Islet of Langerhans (tissue), 1 donor: ENCODE data around the gene CCPG1.

Experiments used
- FAIRE-seq: peaks from one replicate; lab custom pipeline; 2011; peaks lifted over from hg19 to GRCh38; lab: Jason Lieb, UNC

The CCPG1 gene

DNA sequence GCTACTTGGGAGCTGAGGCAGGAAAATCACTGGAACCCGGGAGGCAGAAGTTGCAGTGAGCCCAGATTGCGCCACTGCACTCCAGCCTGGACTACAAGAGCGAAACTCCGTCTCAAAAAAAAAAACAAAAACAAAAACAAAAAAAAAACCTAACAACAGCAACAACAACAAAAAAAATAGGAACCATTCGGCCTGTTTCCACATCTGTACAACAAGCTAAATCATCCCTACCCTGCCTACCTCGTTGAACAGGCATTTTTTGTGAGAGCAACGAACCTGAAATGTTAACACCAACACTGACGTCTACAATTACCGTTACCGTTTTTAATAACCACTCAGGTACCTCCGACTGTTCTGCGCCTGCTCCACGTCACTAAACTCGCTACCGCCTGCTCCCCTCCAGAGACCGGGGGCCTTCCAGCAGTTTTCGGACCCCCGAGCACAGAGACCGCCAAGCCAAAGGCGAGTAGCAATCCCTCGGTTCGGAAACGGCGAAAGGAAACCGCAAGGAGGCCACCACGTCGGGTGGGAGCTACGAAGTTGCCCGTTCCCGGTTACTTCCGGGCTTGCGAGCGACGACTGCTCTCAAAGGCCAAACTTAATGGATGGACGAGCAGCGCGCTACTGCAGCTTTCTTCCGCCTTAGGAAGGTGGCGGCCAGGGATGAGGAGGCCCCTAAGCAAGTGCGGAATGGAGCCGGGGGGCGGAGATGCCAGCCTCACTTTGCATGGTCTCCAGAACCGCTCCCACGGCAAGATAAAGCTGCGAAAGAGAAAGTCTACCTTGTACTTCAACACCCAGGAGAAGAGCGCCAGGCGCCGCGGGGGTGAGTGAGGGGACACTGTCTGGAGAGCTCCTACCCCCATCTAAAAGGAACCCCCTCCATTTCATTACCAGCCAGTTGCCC, 89.3 kb downstream of the CCPG1 start, which contains the start of the genes PIGB and PIGBOS1:
PIGB (plus strand) TSS at position 635 of the 907 bp plus-strand sequence; CDS start at position 664, 29 bp downstream.
PIGBOS1 (minus strand) TSS at position 536 of the 907 bp plus-strand sequence. CDS start 1,331 bp downstream, outside the sequence.
- no peak for FAIRE-seq
